Activated T-helper 9 cell treated with anti-CD3 and anti-CD28 coated beads, Interleukin-2, amount 50 U/mL, for 16 hours (primary cell): ENCODE measurements around the gene TEX47.

Experiments
- DNase-seq: peaks from one replicate; pipeline ENCODE4 v3.0.0-alpha.2; 2020; ENCODE audit warnings: low read depth

The TEX47 gene

GRCh38 chr7:88795553-88795952 is at the start of gene TEX47:
Gene TEX47 (minus strand): TSS chr7:88795737. CDS start chr7:88794942, 795 bp downstream.
- no peak for DNase-seq

DNA sequence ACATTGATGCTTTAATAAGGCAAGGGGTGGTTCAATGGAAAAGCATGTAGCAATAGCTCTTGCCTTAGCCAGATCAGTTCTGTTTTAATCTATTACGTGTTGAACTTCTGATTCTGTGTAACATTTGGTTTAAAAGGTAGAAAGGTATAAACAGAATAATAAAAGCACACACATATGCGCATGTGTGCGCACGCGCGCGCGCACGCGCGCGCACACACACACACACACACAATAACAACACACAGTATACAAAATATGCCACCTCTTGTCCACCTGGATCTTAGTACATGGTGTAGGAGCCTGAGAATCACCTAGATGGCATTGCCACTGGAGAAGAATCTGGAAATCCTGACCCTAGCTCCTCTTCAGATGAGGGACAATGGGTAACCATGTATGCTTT is 49.6 kb upstream of the TEX47 start:
- DNase-seq: no peak

DNA sequence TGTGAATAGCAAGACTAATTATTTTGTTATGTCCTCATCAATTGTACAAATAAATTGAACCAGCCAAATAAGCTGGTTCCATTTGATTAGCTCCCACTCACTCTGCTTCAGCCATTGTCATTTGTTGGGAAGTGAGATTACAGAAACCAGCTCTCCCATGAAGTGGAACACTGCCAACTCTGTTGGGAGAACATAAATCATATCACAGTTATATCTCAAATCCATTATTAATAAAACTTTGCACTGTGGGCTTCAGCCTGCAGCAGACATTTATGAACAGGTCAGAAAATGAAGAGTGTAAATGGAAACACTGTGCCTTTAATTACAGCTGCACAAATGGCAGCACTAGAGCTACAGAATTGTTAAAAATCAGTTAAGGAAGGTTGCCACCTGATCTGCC is 46.7 kb upstream of the TEX47 start:
- no peak for DNase-seq

DNA sequence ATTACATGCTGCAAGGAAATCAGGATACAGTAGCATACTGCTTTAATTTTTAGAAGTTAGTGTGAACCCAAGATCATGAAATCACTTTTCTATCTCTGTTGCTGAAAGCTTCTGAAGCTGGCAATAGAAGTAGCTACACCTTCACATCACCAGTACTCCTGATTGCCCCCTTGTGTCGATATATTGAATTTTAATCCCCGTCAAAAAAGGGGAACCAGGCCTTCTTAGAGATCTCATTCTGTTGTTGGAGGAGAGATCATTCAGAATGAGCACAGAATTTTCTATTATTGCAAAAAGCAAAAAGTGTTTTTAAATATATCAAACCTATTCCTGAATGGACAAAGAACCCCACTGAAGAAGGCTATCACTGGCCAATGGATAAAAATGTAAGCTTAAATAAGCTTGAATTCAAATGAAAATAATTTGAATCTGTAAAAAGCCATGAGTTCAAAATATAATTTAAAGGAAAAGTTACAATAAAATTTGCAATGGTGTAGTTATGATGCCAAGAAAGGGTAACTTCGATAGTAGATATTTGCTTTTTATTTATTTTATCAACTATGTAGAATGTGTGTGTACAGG is 39.7 kb upstream of the TEX47 start:
- DNase-seq: no peak

DNA sequence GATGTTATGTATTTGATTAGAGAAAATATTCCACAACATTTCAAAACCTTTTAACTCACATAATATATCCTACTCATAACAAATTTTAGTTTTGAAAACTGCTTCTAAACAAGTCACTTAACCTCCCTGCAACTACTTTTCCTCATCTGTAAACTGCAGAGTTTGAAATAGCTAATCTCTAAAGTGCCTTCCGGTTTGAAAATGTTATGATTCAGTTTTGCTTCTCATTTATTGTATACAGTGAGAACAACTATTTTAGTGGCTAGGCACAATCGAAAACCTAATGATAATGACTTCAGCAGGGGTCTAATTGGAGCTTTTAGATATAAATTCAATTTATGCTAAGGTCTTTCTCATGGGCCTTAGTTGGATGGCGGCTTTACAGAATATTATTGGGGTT is 30.7 kb upstream of the TEX47 start:
- no peak for DNase-seq

- no peak for DNase-seq
Observed at GRCh38 chr7:88818552-88818951, 23.0 kb upstream of the TEX47 start.

GRCh38 chr7:88806280-88807037 is 10.9 kb upstream of the TEX47 start:
- DNase-seq: no peak

DNA sequence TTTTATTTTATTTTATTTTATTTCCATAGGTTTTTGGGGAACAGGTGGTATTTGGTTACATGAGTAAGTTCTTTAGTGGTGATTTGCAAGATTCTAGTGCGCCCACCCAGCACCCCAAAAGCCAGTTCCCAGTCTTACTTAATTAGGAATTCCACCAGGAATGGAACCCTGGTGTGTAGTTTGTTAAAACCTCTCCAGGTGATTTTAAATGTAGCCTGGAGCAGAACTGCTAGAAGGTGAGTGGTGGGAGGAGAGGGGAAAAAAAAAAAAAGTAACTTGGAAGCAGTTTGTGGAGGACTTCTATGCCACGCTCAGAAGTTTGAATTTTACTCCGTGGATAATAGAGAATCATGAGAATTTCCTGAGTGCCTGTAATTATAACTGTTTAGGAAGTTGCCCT is 5.5 kb upstream of the TEX47 start:
- DNase-seq: no peak

- no peak for DNase-seq
Observed at GRCh38 chr7:88792361-88792760, 3.2 kb downstream of the TEX47 start.

- no peak for DNase-seq
Observed at GRCh38 chr7:88791891-88792290, 3.6 kb downstream of the TEX47 start.

DNA sequence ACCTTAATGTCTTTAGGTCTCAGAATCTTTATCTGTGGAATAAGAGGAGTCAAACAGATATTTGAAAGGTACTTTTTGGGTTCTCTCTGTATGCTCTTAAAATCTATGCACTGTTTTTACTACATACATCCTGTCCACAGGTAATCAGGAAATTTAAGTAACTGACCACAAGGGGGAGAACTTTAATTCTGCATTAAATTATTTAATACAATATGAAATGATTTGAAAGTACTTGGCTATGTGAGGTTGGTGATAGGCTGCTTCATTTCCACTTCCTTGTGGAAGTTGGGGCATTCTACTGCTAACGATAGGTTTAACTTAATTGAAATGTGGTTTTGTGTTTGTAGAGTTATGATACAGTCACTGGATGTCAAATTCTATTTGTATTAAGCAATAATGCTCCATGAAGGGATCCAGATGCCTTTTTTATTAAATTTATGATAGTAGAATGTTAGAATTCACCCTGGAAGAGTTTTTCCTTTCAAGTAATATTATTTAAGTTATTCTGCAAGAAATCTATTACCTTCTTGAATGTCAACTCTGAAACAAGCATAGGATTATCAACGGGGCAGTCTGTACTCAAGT is 6.0 kb downstream of the TEX47 start:
- DNase-seq: no peak

DNA sequence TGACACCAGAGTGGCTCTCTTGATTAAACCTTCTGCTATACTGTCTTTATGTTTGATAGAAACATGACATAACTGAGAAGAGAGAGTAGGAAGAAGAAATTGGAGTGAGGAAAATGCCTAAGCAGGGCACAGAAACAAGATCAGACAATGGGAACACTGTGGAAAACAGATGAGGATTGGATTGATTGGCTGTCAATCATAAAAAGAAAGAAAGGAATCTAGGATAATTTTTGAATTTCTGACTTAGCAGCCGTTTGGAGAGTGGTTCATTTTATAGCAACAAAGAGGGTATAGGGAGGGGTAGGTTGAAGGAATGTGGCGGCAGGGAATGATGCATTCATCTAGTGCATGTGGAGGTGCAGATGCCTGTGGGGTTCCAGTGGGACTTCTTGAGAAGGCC is 7.8 kb downstream of the TEX47 start:
- DNase-seq: no peak

- DNase-seq: no peak
Observed at GRCh38 chr7:88775838-88776237, 19.7 kb downstream of the TEX47 start.

GRCh38 chr7:88772776-88773175 is 22.8 kb downstream of the TEX47 start:
- no peak for DNase-seq

- no peak for DNase-seq
Observed at GRCh38 chr7:88771417-88771816, 24.1 kb downstream of the TEX47 start.

- no peak for DNase-seq
Observed at GRCh38 chr7:88761779-88762178, 33.8 kb downstream of the TEX47 start.

GRCh38 chr7:88760136-88760515 is 35.4 kb downstream of the TEX47 start:
- no peak for DNase-seq

- DNase-seq: no peak
Observed at GRCh38 chr7:88759230-88760135, 36.1 kb downstream of the TEX47 start, which contains the start of gene ZNF804B. Gene ZNF804B (plus strand): TSS chr7:88759700. CDS start chr7:88759977, 277 bp downstream.

DNA sequence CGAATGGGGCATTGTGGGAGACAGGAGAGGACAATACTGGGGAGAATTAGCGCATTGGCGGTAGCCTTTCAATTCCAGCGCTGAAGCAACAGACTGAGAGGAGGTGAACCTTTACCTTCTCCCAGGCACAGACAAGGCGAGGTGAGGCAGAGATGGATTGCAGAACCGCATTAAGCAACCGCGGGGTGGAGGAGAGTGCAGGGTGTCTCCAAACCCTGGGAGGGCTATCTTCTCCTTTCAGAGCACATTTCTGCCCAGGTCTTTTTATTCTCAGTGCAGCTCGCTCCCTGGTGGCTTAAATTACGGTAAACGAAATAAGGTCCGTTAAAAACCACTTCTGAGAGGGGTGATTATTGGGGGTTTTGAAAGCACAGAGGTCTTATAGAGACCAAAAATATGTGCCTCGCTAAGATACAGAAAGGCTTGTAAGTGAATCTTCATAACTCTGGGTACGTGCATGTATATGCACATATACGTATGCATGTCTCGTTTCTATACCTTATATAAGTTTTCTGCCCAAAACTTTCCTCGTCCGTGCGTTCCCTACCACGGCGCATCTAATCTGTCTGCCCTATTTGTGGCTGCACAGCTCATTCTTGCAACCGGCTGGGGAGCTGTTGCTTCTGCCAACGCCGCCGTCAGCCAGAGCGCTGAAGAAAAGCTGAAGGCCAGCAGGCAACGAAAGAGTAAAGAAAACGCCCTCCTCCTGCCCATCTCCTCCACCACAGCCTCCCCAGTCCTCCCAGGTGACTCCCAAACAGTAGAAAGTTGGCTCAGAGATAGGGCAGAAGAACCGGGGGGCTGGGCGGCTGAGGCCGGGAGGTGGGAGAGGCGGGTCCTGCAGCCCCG is 36.9 kb downstream of the TEX47 start:
- no peak for DNase-seq

DNA sequence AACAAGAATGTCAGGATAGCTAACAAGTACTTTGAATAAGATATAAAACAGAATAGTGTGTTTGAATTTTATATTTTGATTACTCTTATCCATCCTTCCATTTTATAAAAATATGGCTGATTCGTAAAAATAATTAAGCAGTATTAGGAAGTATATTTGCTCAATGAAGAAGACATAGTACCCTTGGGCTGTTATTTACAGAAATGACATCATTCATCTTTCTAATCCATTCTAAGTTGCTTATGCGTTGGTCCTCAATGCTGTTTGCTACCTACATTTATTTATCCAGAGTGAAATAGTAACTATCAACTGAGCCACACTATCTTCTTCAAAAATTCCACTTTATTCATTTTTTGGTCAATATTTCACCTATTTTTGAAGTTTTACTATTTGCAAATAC is 38.2 kb downstream of the TEX47 start:
- no peak for DNase-seq

GRCh38 chr7:88756802-88757201 is 38.7 kb downstream of the TEX47 start:
- DNase-seq: no peak

GRCh38 chr7:88746126-88746525 is 49.4 kb downstream of the TEX47 start:
- DNase-seq: no peak
